GM11168 (cell line): Measurements from ENCODE around the gene GRID2.
"Not testable (repeated sequence)": the region's sequence is repeated elsewhere in the genome, so short reads cannot be mapped to it uniquely, and the experiment has no call there.

Source experiments
- in situ Hi-C: fragments of 300-500 bp; cut with MboI; formaldehyde crosslinking; loops from one replicate; pipeline ENCODE4 v1.12.0; 2022; ENCODE audit warnings: low sequenced_read_pairs; ENCODE audit not compliant: unreplicated experiment

GRID2 gene

DNA sequence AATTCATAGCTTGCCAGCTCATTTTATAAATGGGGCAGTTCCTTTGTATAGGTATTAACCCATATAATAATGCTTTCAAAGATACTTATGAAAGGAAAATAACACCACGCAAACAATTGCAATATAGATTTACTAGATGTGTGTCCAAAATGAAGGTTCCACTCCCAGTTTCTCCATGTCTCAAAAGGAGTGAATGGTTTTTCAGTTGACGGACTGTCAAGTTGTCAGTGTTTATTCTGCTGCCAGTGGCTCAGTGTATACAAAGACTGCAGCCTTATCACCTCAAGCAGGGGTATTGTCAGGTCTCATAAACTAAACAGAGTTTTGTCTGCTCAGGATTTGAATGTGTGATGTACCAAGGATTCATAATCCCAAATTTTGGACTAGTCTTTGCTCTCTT is 939.5 kb downstream of the GRID2 start:
- in situ Hi-C loops, result no loop called here

DNA sequence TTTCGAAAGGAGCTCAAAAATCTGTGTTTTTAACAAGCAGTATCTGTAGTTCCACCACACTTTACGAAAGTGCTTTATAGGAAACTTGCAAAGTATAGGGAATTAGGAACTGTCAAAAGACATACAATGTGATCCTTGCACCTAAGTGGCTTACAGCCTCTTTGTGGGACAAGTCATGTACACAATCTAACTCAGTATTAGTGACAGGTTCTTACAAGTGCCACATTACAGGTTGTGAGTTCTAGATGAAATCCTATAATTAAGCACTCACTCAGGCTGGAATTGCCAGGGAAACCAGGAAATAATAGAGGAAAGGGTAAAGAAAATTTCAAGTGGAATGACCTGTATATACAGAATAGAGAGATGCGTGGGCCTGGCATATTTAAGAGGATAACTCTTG is 957.4 kb downstream of the GRID2 start:
- in situ Hi-C loops, result no loop called here

DNA sequence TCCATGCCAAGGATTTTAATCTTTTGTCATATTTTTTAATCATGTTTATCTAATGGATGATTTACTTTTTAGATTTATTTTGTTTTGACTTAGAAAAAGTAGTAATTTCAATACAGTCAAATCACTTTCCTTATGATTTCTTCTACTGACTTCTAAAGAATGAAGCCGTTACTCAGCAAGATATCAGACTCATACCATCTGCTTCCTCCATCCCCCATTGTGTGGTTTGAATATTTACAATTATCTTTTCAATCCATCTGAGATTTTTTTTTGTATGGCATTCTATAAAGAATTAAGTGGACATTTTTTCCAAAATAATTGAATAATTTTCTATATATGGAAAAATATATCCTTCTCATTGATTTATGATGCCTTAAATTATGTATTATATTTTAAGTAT is 959.4 kb downstream of the GRID2 start:
- in situ Hi-C loops, result no loop called here

DNA sequence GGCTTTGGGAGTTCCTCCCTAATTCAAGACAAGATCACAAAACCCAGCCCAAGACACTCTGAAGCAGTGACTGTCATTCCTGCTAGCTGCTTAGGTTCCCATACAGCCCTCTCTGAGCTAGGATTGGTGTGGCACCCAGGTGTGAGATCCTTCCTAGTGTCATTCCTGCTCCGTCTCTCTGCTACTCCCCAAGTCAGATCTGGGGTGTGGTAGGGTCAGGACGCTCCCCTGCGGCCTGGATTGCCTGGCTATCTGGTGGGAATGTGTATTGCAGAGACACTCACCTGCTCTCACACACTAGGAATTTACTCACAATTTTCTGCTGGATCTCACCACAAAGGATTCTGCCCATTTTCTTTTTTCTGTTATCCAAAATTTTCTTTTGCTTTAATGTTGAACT is 964.0 kb downstream of the GRID2 start:
- in situ Hi-C loops, result no loop called here

DNA sequence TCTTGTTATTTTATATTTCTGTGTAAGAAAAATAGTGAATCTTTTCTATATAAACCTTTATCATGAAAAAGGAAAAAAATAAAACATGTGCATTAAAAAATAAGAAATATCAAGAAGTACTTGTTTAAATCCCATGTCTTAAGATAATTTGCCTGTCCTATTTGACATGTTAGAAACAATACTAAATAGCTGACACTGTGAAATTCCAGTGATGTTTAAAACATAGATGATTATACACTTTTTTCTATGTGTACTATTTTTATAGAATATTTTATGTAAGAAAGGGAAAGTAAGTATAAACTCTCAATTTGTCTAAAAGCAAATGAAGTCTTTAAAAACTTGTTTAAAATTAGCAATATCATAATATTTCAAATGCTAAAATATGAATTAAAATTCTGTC is 981.6 kb downstream of the GRID2 start:
- in situ Hi-C loops, result no loop called here

DNA sequence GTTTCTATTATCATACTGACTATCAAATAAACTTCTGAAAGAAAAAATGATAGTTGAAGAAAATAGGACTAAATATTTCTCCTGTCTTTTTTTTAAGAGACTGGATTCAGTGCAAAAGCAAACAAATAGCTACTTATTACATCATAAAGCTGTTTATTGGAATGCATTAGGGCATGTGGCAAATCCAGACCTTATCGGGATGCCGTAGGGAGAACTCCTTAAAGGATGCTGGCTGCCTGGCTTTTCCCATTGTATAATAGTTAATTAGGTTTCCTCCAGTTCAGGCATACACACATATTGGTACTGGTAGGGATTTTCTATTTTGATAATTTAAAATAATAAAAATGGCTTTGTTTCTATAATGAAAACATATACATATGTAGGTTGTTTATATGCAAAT is 985.5 kb downstream of the GRID2 start:
- in situ Hi-C loops, result no loop called here

DNA sequence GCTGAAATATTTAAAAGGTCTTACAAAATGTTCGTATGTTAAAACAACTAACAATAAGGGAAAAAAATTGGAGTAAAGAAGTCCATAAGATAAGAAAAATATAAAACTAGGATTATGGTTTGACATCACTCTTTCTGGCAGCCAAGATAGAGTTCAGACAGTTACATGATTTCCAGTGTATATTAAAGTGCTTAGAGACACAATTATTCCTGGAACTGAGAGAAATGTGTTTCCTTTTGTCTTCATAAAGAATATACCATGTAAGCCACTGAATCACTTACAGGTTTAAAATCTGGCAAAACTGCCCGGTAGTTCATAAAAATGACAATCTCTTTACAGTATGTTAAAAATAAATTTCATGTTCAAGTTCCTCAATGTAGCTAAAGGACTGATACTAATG is 986.1 kb downstream of the GRID2 start:
- in situ Hi-C loops, result no loop called here

DNA sequence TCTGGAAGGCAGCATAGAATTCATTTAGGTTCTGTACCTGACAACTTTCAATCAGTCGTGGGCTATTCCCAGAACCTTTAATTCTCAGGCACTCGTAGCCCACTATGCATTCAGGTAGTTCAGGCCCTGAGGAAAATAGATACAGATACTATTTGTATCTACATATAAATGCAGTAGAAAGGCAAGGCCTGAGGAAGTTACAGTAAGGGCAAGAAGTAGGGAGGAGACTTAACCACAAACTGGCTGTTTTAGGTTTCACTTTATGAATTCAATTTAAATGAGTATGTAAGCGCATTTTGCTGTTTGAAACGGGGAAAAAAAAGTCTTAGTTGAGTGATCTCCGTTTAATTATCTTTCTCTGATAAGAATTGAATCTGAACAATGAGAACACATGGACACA is 995.4 kb downstream of the GRID2 start:
- in situ Hi-C loops, result no loop called here

DNA sequence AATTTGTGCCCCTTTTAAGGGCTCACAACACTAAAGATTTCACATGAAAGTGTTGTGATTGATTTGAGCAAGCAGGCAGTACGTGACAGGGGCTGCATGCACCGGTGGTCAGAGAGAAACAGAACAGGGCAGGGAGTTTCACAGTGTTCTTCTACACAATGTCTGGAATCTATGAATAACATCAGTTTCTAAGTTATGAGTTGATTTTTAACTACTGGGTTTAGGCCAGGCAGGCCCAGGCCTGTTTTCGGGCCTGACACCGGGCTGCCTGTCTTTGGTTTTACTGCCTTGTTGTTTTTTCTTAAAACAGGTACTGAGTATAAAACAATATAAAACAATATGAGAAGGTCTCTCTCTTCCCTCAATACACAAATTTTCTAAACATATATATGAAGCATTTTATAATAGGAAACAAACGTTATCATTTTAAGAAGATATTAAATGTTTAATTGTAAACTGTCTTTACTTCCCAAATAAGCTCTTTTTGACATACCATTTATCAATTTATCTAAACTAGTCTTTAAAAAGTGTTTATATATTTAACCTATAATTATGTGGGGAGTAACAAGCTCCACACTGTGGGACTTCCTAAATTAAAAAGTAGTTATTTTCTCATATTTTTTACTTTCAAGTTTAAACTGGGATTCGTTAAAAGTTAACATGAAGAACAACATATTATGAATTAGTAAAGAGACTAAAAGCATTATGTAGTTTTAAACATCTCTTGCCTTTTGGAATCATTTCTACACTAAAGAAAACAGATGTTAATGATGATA is 997.2 kb downstream of the GRID2 start:
- in situ Hi-C loops, result not testable (repeated sequence)

DNA sequence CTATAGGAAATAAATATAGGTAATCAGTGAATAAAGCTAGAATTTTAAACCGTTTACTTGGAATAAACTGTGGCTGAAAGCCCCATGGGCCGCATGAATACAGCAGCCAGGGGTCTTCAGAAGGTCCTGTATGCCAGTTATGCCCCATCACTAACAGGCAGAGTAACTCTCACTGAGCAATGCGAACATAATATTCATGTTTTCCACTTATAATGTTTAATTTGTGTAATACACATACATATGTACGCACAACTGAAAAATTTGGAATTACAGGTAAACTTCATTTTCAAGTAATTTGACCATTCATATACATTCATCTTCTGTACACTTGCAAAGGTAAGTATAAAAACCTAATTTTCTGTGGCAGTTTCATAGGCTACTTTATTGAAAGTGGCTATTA is 998.5 kb downstream of the GRID2 start:
- in situ Hi-C loops, result no loop called here

DNA sequence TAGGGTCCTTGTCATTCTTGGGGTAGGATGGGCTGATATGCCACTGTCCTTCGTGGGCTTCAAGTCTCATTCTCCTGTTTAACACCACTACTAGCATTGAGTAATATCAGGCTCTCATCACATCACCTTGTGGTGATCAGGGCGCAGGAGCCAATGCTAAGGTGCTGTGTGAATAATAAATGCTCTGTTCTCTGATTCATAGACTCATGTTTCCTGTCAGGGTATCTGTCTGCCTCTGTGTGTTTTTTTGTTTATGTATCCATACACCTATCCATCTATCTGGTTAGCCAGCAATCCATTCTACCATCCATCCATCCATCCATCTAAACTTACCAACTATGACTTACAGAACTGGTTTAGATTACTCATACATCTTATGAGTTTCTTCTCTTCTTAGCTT is 999.7 kb downstream of the GRID2 start:
- in situ Hi-C loops, result no loop called here

DNA sequence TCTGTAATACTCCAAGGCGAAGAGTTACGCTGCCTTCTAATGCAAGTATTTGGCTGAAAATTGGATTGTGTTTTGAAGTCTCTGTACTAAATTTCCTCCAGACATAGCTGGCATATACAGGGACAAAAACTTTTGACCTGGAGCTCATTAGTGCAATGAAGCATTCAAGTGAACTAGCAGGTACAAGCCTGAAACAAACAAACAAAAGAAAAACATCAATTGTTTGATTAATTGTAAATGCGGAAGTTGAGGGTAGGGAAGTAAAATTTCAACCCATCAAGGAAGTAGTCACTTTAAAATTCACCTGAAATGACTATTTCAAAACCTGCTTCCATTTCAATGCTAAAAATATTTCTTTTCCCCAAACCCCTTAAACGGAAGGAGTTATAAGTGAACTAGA is 1008.5 kb downstream of the GRID2 start:
- in situ Hi-C loops, result no loop called here

DNA sequence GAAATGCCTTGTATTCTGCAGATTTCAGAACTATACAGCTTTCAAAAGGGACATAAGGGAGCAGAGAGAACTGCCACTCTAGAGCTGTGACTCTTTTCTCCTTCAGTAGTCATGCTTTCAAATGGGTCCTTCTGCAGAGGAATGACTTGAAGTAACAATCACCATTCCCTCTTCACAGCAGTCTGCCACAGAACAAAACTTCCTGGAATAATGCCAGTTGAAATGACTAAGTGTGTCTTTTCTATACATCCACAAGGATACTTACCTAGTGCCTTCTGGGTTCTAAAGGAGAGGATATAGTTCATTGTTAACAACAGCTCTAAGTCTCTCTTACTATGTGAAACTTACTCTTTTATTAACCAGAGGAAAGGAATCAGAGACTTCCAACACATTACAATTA is 1009.4 kb downstream of the GRID2 start:
- in situ Hi-C loops, result no loop called here

DNA sequence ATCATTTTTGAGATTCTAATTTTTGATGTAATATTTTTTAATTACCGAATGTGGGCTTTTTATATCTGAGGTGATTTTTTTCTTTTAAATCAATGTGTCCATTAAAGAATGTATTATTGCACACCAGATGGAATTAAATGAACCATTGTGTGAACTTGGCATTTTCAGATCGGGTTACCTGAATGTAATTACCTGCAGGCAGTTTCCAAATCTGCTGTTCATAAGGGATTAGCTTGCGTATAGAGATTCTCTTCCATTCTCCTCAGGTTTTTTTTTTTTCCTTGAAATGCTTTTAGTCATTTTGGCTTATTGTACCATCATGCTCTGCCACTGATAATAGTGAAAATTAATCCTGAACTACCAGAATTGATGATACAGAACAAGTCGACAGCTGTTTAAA is 1013.3 kb downstream of the GRID2 start:
- in situ Hi-C loops, result no loop called here

DNA sequence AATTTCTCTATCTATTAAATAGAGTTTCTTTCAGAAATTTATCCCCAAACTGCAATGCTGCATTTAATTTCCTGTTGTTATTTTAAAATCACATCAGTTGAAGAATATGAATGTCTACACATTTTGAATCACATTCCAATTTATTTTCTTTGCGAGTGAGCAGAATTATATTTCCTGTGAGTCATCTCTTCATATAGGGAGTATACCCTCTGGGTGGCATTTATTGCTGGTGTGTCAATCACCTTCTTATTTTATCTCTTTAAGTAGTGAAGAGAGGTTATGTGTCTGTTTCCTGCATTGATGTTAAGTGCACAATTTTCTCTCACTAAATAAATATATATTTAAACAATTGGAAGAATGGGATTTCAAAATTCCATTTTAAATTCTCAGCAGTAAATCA is 1013.8 kb downstream of the GRID2 start:
- in situ Hi-C loops, result no loop called here

DNA sequence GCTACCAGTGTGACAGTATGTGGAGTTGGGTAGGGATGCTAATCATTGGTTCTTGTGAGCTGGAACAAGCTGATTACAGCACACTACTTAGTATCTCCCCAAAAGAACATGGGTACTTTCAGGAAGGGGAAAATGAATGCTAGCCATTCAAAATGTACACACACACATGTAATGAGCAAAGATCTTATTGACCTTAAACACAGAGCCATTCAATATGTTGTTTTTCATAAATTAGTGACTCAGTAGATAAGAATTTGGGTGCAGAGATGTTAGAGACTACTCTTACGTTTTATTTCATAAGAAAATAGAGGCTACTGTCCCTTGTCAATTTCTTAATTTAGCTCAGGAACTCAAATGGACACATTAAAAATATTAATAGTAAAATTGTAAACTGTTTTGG is 1015.3 kb downstream of the GRID2 start:
- in situ Hi-C loops, result no loop called here

DNA sequence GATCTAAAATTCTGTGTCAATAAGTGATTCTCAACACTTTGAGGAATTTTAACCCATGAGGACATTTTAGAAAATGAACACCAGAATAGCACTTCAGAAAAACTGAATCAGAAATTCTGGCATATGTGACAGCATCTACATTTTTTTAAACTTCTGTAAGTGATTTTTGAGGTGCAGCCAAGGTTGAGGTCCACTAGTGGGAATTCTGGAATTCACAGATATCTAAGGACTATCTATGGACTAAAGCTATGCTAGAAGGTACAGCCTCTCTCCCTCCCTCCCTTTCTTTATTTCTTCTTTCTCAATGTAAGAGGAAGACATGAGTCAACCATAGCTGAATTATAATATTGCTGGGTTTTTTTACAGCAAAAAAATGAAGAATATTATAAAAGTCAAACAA is 1016.6 kb downstream of the GRID2 start:
- in situ Hi-C loops, result no loop called here

DNA sequence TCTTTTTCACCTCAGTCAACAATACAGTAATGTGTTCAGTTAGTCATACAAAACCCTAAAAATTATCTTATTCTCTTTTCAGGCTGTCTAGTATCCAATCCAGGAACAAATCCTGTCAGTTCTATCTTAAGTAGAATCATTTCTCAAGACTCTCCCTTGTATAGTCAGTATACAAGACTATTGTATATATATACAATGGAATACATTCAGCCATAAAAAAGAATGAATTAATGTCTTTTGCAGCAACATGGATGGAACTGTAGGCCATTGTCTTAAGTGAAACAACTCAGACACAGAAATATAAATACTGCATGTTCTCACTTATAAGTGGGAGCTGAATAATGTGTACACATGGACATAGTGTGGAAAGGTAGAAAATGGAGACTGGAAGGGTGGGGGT is 1023.6 kb downstream of the GRID2 start:
- in situ Hi-C loops, result no loop called here

DNA sequence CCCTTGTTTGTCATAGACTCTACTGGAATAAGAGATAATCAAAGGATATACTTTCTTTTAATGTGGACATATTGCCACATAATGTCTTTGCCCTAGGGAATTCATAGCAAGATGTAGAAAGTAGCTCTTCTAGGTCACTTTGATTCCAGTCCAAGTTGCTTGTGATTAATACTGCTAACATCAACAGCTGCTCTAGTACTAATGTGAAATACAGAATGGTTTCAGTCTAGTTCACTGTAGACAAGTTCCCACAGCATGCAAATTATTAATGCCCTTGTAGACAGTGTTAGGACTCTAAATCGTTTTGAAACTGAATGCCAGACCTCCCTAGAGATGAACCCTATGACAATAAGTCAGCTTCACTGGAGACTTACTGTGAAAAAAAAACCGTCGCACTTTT is 1030.2 kb downstream of the GRID2 start:
- in situ Hi-C loops, result no loop called here

DNA sequence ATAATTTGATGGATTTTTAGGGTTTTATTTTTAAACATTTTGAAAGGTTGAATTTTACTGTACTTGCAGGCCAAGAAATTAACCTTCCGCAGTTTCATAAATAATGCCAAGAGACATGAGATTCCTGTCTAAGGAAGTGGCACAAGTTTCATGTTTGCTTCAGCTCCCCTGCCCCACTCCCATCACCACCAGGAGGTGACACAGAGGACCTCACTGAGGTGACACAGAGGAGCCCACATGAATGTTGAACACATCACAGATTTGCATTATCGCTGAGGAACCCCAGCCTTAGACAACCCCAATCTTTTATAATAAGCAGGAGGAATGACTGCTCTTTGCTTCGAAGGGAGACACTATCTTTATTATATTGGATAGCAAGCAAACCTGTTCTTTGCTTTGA is 1033.4 kb downstream of the GRID2 start:
- in situ Hi-C loops, result no loop called here

DNA sequence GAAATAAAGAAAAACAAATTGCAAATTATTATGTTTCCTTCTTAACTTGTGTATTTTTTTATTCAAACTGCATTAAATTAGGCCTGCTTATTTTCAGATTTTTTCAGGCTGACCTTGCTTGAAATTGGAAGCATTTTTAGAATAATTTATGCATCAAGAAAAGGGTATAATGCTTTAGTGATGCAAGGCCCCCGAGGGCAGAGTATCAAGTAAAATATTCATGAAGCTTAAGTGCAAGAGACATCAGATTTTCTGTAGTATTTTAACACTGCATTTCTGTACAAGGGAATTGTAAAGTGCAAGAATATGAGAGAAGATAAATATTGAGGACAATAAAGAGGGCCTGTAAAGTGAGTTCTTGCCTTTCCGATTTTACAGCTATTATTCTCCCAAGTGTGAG is 1039.0 kb downstream of the GRID2 start:
- in situ Hi-C loops, result no loop called here

DNA sequence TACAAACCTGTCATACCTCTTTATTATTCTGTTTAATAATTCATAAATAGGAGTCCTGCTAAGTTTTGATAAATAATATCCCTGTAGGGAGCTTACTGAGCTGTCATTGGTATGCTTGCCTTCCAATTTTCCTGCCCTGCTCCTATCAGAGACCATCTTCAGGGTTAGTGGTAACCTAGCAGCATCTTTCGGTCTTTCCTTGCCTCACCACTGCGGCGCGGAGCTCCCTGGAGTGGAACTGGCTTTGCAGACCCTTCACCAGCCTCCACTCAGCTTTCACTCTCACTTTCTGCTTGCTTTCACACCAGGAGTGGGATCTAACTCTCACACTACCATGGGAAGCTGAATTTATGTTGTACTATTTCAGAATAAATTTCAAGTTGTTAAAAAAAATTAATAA is 1043.1 kb downstream of the GRID2 start:
- in situ Hi-C loops, result no loop called here

DNA sequence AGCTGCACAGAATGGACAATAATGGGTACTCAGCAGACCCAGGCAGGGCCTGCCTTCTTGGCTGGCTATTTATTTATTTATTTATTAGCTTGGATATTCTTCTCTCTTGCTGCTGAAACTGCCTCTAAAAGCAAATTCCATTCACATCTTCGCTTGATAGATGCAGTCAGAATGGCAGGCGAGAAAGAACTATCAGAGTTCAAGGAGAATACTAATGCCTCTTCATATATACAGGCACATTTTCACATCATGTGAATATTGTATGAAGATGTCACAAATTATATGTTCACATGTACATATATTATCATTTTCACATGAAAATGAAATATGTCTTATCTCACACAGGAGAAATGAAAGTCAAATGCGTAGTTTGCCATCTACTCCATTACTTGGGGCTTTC is 1045.1 kb downstream of the GRID2 start:
- in situ Hi-C loops, result no loop called here
